ENCODE results near the gene FATE1. TPM values are rescaled to one million over a fixed set of nuclear protein-coding genes. Genes with fewer than 3 reads are reported as not detected.

The FATE1 gene
- total RNA-seq, 1 donor from 2014 or later: not detected

DNA sequence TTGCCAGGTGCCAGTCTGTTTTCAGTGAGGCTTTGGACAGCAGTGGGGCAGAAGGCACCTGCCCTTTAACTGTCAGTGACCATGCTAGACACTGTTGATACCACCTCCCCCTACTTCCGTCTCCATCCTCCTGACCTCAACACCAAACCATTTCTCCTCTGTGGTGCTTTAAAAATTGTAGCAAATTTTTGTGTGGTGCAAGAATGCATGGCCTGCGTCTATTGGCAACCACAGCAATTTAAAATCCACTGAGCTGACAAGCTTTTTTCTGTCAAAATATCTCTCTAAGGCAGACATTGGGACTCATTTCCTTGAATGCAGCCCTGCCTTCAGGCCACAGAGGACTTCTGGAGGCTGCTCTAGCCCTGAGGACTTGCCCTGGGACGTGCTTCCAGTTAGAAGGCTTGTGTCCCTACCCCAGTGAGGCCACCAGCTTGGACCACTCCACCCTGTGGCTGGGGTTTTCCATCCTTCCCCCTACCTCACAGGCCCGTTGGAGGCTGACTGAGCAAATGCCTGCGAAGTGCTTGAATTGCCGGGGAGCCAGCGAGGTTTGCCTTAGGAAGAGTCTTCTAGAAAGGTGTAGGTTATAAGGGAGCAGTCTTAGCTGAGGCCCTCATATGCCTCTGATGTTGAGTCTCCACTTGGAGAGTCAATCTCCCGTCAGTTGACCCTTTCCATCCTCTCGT, 13.7 kb upstream of the FATE1 start:
- no peak for DNase-seq (ENCODE audit: missing footprints)
- no peak for ATAC-seq
- intact Hi-C loops (cut with DNase I): no loop called here

DNA sequence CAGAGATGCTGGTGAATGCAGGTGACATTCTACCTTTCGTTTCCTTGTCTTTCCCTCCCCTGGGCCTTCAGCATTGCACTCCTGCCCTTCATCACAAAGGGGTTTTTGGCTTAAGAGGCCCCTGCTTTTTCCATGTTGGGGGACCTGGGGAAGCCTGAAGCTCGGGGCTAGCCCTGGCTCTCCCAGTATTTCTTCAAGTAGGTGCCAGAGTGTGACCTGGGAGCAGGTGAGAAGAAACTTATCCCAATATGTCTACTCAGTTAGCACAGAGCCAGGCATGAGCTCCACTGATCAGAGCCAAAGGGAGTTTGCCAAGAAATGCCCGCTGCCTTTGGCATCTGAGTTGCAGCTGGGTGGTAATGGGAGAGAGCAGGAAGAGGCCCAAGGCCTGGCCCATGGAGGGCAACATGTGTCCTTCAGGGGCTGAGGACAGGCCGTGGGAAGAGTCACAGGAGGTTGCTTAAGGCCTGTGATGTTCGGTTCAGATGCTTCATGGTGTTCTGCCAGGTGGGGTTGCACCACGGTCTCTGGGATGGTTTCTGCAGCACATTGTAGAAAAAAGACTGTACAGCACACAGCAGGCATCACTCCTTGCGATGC, 13.0 kb upstream of the FATE1 start:
- ATAC-seq (no peak), DNase-seq (ENCODE audit: missing footprints) (no peak)
- intact Hi-C loops (cut with DNase I): no loop called here

DNA sequence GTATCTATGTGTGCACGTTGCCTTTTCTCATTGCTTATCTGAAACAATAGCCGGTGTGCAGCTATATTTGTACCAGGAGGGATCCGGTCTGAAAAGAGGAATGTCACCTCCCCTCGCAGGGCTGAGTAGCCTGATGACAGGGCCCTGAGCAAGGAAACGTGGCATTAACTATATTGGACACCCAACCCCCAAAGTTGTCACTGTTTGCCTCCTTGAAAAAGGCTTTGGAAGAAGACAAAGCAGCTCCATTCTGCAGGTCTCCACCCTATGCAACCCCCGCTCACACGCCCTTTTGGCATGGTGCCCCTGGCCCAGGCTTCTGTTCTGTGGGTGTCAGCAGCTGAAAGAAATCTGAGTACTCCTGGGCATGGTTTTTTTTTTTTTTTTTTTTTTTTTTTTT, 12.3 kb upstream of the FATE1 start:
- ATAC-seq (peak; percentile 60), DNase-seq (ENCODE audit: missing footprints) (peak; percentile 71)
- intact Hi-C loops (cut with DNase I): no loop called here

DNA sequence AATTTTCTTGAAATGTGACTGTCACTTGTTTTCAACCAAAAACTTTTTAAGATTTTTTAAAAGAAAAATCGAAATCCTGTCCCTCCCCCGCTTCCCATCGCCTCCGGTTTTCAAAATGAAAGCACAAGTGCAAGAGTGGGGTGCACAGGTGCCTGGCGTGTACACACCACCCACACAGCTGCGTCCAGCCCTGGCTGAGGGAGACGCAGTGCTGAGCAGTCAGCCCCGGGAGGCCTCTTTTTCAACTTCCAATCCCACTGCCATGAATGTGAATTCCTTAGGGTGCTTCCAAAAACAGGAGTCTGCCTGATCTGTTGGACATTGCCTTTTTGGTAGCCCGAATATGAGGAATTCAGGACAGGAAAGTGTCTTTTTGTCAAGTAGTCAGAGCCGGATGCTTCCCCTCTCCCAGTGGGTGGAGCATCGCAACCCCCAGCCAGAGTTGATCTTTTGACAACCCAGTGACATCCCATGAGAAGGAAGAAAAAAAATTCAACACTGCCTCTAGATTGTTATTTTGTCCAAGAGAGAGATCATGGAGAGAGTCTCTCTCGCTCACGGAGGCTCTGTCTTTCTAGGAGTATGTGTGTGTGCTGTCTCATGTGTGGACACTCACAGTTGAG, 11.7 kb upstream of the FATE1 start:
- intact Hi-C loops (cut with DNase I): no loop called here
- DNase-seq (ENCODE audit: missing footprints): no peak
- ATAC-seq: peak; percentile 44

DNA sequence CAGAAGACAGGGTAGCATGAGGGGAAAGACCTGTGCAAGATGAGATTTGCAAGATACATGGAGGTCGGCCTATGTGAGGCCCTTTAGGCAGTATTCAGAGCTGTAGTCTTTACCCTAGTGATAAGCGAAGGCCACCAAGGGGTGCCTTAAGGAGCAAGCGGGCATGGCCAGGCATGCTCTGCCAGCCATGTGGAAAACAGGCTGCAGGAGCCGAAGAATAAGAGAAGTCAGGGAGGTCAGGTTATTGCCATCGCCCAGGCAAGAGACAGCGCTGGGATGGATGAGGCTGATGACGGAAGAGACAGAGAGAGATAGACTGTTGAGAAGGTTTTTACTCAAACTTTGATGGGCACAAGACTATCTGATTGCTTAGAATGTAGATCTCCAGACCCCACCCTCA, 7.0 kb upstream of the FATE1 start:
- ATAC-seq (no peak), DNase-seq (ENCODE audit: missing footprints) (no peak)
- intact Hi-C loops (cut with DNase I): no loop called here

DNA sequence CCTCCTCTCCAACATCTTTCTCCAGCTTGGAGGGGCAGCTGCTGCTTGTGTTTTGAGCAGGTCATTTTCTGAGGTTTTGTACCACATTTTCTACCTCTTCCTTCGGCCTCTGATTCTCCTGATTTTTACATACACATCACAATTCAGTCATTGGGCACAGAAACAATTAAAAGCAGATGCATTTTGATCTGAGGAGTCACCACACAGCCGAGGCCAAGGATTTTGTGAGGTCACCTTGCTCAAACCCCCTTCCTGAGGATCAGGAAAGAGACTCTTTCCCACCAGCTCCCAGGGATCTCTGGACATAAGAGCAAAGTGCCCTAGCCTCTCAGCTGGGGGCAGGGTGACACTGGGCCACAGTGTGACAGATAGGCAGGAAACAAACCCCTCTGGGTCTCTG, 5.4 kb upstream of the FATE1 start:
- intact Hi-C loops (cut with DNase I): no loop called here
- no peak for ATAC-seq
- no peak for DNase-seq (ENCODE audit: missing footprints)

DNA sequence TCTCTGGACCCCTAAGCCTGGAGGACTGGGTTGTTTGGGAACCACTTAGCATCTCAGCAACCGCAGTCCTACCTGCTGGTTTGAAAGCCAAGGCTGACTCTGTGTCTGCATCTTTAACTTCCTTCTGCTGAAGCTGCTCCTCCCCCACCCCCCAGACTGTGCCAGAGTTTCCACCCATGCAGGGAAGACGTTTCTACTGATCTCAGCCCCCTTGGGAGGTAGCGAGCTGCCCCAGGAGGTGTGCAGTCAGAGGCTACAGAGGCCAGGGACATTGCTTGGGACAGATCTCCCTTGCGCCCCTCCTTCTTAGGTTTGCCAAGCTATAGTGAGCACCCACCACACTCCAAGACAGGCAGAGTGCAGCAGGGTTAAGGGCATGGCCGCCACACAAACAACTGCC, 4.7 kb upstream of the FATE1 start:
- DNase-seq (ENCODE audit: missing footprints): no peak
- ATAC-seq: no peak
- intact Hi-C loops (cut with DNase I): no loop called here

DNA sequence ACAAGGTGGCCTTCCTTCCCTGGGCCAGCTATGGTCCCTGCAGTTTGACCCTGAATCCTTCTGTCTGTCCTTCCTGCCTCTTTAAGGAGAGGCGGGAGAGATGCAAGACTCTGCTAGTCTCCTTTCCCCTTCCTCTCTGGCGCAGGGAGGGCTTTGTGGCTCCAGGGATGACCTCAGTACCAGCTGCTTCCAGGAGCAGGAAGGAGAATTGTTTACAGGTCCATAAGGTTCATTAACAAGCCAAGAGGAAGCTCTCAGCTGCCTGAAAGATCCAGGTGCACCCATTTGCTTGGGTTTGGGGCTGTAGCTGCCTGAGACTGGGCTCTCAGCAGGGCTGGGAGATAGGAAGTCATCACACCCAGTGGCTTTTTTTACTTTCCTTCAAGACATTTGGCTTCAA, 4.0 kb upstream of the FATE1 start:
- intact Hi-C loops (cut with DNase I): no loop called here
- ATAC-seq (peak; percentile 50), DNase-seq (ENCODE audit: missing footprints) (no peak)

DNA sequence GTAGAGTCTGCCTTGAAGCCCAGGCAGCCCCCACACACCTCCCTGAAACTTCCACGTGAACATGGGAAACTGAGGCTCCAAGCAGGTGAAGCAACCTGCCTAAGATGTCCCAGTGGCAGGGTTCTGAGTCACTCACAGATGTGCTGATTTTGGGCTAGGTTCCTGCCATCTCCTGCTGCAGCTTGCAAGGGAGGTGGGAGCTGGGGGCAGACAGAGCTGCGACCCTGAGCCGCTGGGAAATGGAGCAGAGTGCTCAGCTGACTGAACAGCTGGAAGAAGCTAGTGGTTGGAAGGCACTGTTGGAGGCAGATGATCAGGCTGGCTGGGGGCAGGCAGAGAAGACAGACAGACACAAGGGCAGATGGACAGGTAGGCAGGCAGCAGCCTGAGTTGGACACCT, 3.6 kb upstream of the FATE1 start:
- ATAC-seq (no peak), DNase-seq (ENCODE audit: missing footprints) (no peak)
- intact Hi-C loops (cut with DNase I): no loop called here

DNA sequence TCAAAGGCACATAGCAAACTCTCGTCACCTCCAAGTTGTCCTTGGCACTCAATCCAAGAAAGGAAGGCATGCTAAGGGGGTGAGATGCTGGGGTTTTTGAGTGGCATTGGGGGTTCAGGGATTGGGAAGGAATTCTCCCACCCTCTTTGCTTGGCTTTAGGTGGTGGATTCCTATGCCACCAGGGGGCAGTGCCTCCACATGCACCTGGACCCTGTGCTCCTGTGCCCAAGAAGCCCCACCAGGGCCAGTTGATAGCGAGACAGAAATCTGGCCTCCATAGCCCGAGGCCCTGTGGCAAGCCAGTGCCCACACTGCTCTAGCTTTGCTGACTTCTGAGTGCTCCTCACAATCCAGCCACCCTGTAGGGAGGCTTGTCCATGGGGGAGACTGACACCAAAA, 2.0 kb upstream of the FATE1 start:
- ATAC-seq (no peak), DNase-seq (ENCODE audit: missing footprints) (no peak)
- intact Hi-C loops (cut with DNase I): no loop called here

DNA sequence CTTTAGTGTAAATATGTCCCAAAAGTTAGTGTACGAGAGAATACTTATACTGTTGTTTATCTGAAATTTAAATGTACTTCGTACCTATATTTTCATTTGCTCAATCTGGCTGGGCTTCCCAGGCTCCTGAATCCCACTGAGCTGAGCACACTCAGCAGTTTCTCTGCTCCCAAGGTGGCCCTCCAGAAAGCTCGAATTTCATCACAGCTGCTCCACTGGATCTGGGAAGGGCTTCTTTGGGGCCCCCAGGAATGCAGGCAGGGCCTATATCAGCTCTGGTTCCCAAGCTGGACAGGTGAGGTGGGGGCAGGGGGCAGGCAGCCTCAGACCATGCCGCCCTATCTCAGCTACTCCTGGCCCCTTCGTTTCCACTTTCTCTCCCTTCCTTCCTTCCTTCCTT, 1.5 kb upstream of the FATE1 start:
- intact Hi-C loops (cut with DNase I): no loop called here
- no peak for ATAC-seq
- no peak for DNase-seq (ENCODE audit: missing footprints)

DNA sequence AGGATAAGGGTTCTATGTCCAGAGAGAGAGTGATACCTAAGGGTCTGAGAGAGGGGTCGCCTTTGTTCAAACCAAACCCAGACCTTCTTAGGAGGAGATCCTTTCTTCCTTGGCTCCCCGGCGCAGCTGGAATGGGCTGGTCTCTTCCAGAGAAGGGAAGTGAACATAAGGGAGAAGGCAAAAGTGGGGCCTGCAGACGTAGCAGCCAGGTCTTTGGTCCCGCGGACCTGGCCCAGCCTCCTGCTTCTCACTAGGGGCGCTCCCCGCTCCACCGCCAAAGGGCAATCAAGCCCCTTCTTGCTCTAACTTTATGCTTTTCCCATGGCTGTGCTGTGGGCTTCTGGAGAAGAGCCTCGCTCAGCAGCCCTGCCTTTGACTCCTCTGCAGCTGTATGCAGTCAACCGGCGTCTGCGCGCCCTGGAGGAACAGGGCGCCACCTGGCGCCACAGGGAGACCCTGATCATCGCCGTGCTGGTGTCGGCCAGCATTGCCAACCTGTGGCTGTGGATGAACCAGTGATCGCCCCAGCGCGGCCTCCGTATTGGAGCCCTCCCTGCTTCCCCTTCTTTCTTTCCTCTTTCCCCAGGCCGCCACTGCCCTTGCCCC, 6.5 kb downstream of the FATE1 start:
- DNase-seq (ENCODE audit: missing footprints) (no peak), ATAC-seq (peak; percentile 74)
- intact Hi-C loops (cut with DNase I): no loop called here

DNA sequence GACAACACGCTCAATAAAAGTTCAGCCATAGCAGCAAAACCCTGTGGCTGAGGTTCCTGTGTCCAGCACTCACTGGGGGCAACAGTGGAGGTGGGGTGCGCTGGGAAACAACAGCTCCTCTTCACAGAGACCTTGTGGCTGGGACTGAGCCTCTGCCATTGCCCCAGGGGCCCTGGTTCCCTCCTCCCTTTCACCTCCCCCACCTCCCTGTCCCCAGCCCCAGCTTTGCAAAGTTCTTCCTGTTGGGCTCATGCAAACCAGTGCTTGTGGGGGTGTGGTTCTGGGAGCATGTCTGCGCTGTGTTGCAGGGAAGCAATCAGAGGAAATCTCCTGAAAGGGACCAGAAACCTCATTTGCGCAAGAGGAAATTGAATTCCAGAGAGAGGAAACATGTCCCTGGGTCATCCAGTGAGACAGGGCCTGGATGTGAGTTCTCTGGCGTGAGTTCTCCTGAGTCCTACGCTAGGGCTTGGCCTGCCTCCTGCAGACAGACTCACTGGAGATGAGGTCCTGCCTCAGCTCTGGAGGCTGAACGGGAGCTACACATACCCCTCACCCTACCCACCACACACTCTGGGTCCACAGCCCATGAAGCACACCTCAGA, 7.4 kb downstream of the FATE1 start:
- ATAC-seq (no peak), DNase-seq (ENCODE audit: missing footprints) (no peak)
- intact Hi-C loops (cut with DNase I): no loop called here

DNA sequence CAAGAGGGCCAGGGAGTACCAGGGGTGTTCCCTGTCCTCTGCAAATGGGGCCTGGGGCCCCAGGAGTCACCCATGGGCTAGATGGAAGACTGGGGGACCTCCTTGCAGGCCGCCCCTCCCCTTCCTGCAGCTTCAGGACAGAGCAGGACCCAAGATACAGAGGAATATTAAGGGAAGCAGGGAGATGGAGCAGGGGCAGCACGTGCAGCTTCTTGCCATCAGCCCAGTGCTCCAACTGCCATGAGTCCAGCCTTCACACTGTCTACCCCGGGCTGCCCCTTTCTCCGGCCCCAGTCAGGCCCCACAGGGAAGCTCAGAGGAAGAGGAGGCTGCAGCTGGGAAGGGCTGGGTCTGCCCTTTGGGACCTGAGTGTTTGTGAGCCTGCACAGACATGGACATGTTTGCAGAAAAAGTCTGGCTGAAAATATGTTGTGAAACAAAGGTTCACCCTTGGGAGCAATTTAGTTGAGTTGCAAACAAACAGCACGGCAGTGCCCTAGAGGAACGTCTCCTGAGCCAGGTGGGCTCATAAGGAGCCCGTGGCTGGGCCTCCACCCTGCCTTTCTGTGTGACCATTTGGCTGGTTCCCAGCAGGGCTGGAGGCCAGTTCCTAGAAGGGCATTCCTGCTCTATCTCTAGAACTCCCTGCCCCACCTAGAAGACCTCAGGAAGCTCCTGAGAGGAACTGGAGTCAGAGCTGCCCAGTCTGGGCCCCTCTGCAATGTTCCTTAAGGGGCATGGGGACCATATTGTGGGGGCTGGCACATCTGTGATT, 8.9 kb downstream of the FATE1 start:
- DNase-seq (ENCODE audit: missing footprints): no peak
- intact Hi-C loops (cut with DNase I): no loop called here

DNA sequence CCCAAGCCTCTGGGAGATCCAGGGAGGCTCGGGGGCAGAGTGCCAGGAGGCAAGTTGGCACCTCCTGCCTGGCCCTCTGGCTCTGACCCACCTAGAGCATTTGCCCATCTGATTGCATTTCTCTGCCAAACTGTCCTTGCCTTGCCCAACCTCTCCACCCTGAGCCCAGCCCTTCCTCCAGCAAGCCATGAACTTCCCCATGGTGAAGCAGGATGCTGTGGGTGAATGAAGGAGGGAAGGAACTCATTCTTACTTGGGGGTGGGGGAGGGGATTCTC, 9.4 kb downstream of the FATE1 start:
- DNase-seq (ENCODE audit: missing footprints) (no peak), ATAC-seq (no peak)
- intact Hi-C loops (cut with DNase I): no loop called here

More for the DNA sequence above, 8.9 kb downstream of the FATE1 start:
- no peak for ATAC-seq

DNA sequence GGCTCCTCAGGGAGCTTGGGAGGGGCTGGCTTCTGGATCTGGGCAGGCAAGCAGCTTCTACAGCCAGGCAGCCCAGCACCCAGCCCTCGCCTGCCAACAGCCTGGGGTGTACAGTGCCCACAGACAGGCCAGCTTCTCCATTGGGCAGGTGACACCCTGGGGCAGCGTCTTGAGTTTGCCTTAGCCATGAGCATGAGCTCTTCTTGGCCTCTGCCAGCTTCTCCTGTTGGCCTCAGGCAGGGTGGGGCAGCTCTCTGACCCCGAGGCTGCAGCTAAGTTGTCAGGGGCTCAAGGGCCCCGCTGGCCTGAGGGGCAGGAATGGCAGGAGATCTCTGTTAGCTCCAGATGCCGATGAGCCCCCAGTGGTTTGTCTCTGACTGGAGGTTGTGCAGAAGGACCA, 10.9 kb downstream of the FATE1 start:
- intact Hi-C loops (cut with DNase I): no loop called here
- no peak for DNase-seq (ENCODE audit: missing footprints)
- ATAC-seq: no peak

DNA sequence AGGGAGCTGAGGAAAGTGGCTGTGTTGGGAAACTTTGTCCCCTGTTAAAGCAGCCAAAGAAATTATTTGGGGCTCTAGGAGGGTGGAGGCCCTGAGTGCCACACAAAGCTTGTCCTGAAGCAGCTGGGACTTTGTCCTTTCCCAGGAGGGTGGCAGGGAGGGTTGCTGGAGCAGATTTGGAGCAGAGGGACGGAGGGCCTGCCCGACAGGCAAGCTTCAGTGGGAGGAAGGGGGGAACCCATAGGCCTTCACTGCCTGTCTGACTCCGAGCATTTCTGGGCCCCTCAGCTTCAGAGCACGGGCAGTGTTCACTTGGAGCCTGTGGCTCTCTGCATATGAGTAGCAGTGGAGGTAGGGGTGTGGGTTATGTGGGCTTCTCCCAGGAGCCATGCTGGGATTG, 11.5 kb downstream of the FATE1 start:
- intact Hi-C loops (cut with DNase I): no loop called here
- ATAC-seq: no peak
- no peak for DNase-seq (ENCODE audit: missing footprints)

DNA sequence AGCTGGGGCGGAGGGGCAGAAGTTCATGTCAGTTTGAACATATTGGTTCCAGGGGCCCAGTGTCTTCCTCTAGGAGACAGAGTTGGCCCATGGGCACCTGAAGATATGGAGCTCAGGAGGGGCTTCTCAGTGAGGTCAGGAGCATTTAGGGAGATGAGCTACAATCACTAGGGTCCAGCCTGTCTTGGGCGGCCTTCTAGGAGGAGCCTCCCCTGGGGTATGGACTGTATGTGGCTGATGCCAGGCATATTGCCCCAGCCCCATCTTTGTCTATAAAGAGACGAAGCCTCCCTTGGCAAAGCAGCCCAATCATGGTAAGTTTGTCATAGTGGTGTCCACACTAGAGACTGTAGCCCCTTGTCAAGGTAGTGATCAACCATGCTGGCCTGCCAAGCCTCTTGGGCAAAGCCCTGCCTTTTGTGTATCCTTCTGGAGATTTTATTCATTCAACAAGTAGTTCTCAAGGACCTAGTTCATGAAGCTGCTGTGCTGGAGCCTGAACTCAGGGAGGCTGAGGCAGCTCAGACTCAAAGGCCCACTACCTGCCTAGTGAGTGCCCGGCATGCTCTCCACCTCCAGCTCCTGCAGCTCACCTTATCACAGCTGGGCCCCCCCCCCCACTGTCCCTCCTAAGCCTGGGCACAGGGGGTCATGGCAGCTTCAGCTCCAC, 13.4 kb downstream of the FATE1 start:
- intact Hi-C loops (cut with DNase I): no loop called here
- ATAC-seq (no peak), DNase-seq (ENCODE audit: missing footprints) (no peak)

DNA sequence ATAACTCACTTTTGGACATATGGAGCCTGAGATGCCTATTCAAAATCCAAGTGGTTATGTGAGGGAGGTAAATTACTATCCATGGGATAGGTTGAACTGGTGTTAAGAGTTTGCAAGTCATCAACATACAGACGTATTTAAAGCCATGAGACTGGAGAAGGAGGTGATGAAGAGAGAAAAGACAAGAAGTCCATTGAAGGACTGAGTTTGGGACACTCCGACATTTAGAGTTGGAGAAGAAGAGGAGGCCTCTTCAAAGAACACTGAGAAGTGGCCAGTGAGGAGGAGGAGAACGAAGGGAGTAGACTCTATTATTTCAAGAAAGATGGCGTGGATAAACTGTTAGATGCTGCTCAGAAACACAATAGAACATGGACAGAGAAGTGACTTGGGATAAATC, 18.6 kb downstream of the FATE1 start, which contains the start of gene CNGA2:
TSS of gene CNGA2 (plus strand) at position 301 of the 400 bp plus-strand sequence. CDS start 3,738 bp downstream, outside the sequence.
- ATAC-seq (no peak), DNase-seq (ENCODE audit: missing footprints) (no peak)
- intact Hi-C loops (cut with DNase I): no loop called here
